HG03097 (cell line): ENCODE data around the gene INPP4A.

Experiments used
- ATAC-seq: cut with Tn5 transposase; IDR thresholded peaks from one replicate; pipeline ENCODE4 v1.9.1; 2021; ENCODE audit not compliant: unreplicated experiment, low FRiP score

INPP4A gene

GRCh38 chr2:98535971-98536677 is 91.5 kb downstream of the INPP4A start:
- ATAC-seq: no peak

GRCh38 chr2:98537390-98538126 is 92.9 kb downstream of the INPP4A start:
- no peak for ATAC-seq

- no peak for ATAC-seq
These were observed 93.8 kb downstream of the INPP4A start for GRCh38 chr2:98538280-98539041.

- ATAC-seq: no peak
These were observed 94.5 kb downstream of the INPP4A start for GRCh38 chr2:98539056-98539735.

- ATAC-seq: no peak
These were observed 95.9 kb downstream of the INPP4A start for GRCh38 chr2:98540536-98540935.

GRCh38 chr2:98541489-98541888 is 96.8 kb downstream of the INPP4A start:
- ATAC-seq: no peak

- ATAC-seq: no peak
These were observed 97.2 kb downstream of the INPP4A start for GRCh38 chr2:98541906-98542305.

- no peak for ATAC-seq
These were observed 98.6 kb downstream of the INPP4A start for GRCh38 chr2:98543214-98543613.

- no peak for ATAC-seq
These were observed 99.2 kb downstream of the INPP4A start for GRCh38 chr2:98543842-98544241.

GRCh38 chr2:98545591-98545990 is 100.9 kb downstream of the INPP4A start:
- ATAC-seq: no peak

- ATAC-seq: no peak
These were observed 101.5 kb downstream of the INPP4A start for GRCh38 chr2:98546186-98546585.

GRCh38 chr2:98547092-98547790 is 102.6 kb downstream of the INPP4A start:
- no peak for ATAC-seq

- ATAC-seq: no peak
These were observed 104.5 kb downstream of the INPP4A start for GRCh38 chr2:98548920-98549818.

GRCh38 chr2:98550165-98550564 is 105.5 kb downstream of the INPP4A start:
- no peak for ATAC-seq

GRCh38 chr2:98551316-98551715 is 106.7 kb downstream of the INPP4A start:
- no peak for ATAC-seq

- ATAC-seq: no peak
These were observed 108.0 kb downstream of the INPP4A start for GRCh38 chr2:98552499-98553179.

GRCh38 chr2:98554116-98554861 is 109.6 kb downstream of the INPP4A start:
- no peak for ATAC-seq

GRCh38 chr2:98555696-98556095 is 111.0 kb downstream of the INPP4A start:
- ATAC-seq: no peak
